Activated naive CD4-positive, alpha-beta T cell treated with anti-CD3 and anti-CD28 coated beads for 36 hours (primary cell): ENCODE results near the gene RSBN1L. TPM values are rescaled to one million over a fixed set of nuclear protein-coding genes. Genes with fewer than 3 reads are reported as not detected.

Experiments used
- CTCF ChIA-PET: fragments of 350-600 bp; sonication (Branson Sonifier 250); formaldehyde crosslinking; loops from one replicate; lab custom pipeline; 2021; ENCODE audit warnings: antibody characterized with exemption; lab: Charles Lee
- DNase-seq: peaks from one replicate; pipeline ENCODE4 v3.0.0-alpha.2; 2020
- H3K27ac Mint-ChIP-seq: one replicate; pipeline ENCODE4 v1.8.0; 2021; ENCODE audit warnings: mild to moderate bottlenecking, mixed read lengths
- H3K27me3 Mint-ChIP-seq: one replicate; pipeline ENCODE4 v1.8.0; 2021; ENCODE audit warnings: low read depth, mixed read lengths
- H3K36me3 Mint-ChIP-seq: one replicate; pipeline ENCODE4 v1.8.0; 2021; ENCODE audit warnings: low read depth, mixed read lengths
- H3K4me1 Mint-ChIP-seq: one replicate; pipeline ENCODE4 v1.8.0; 2021; ENCODE audit warnings: low read depth, mixed read lengths
- H3K4me3 Mint-ChIP-seq: one replicate; pipeline ENCODE4 v1.8.0; 2021; ENCODE audit warnings: mild to moderate bottlenecking, moderate library complexity, mixed read lengths
- H3K9me3 Mint-ChIP-seq: one replicate; pipeline ENCODE4 v1.8.0; 2021; ENCODE audit warnings: mixed read lengths
- intact Hi-C: fragments of 100-400 bp; cut with micrococcal nuclease; formaldehyde crosslinking; loops from one replicate; pipeline ENCODE4 v1.15.1; 2023
- total RNA-seq, 2 experiments: library from RNA; stranded (reverse); gene quantifications; one replicate each; pipeline ENCODE4 v1.2.3, GENCODE V29; 2021

The RSBN1L gene
- total RNA-seq, 2 experiments from 2014 or later = 15.7 to 16.9 TPM

DNA sequence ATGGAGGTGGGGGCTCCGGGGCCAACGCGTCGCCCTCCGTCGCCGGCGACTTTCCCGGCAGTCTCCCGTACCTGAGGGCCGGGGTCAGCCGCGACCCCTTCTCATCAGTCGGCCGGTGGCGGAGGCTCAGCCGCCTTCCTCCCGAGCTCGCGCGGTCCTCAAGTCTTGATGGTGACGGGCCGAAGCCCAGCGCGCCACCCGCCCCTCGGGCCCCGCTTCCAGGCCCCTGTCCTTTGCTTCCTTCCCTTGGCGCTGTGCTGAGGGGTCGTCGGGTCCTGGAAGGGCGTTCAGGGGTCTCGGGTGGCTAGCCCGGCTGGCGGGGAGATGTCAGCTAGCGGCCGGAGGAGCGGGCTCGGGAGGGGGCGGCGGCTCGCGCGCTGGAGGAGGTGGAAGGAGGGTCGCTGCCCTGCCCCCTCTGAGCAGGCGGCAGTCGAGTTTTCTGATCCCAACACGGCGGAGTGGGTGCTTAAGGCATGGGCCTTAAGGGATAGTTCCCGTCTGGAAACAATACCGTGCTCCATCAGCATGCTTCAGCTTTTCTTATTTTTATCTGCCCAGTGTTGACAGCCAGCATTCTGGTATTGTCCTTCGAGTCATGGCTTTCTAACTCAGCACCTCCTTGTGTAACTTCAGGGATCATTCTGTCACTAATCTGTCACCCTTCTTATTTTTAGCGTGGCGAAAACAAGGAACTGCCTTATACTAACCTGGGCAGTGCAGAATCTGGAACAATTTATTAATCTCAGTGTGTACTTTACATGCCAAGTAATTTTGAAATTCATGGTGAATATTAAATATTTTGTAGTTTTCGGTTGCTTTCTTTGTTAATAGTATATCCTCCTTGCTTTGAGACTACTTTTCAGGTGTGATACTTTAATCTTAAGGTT lies 103.1 kb downstream of the RSBN1L start:
- DNase-seq = peak; percentile 16
- no peaks in the 10 kb centered on the region for H3K9me3 Mint-ChIP-seq
- CTCF ChIA-PET = interaction anchor here (0.5 to 1.7 kb wide), 4 partner anchors 60 to 220 kb away, joined by 3 to 7 read pairs (median 6); no protein-coding TSS in a partner anchor
- H3K4me1 Mint-ChIP-seq = peaks cover 72% of the 10 kb centered on the region
- intact Hi-C loops = loop anchor here (2.0 to 5.0 kb wide), 5 partner anchors 103 to 677 kb away; partner anchors contain the start of genes CCDC146 and GSAP
- no peaks in the 10 kb centered on the region for H3K27me3 Mint-ChIP-seq
- H3K27ac Mint-ChIP-seq = peak overlapping the region; percentile 88
- peaks cover 4% of the 10 kb centered on the region for H3K36me3 Mint-ChIP-seq
- H3K4me3 Mint-ChIP-seq = peak overlapping the region; percentile 87

DNA sequence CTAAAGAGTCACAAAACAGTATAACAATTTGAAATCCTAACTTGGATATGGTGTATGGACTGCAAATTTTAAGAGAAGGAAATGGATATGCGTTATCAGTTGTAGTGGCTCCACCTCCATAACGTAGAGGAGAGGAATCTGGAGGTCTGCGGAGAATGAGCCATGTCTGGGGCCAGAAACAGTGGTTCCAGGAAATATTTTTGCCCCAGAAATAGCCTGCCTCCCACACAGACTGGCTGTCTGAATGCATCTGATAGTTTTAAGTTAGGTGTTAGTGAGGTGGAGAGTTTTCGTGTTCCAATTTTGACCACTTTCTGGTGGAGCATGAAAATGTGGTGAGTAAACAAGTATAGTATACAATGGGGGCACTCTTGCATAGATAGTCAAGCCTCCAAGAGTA lies 103.9 kb downstream of the RSBN1L start:
- Mint-ChIP-seq H3K4me3 (peak overlapping the region; percentile 87), H3K27ac (peak overlapping the region; percentile 10), H3K9me3 (no peaks in the 10 kb centered on the region), H3K27me3 (no peaks in the 10 kb centered on the region), H3K36me3 (no peaks in the 10 kb centered on the region), H3K4me1 (peaks cover 73% of the 10 kb centered on the region)
- CTCF ChIA-PET = no interaction called here
- intact Hi-C loops = loop anchor here (1.0 kb wide), 1 partner anchor 534 kb away; no protein-coding TSS in a partner anchor
- no peak for DNase-seq

GRCh38 chr7:77800730-77801129 lies 104.5 kb downstream of the RSBN1L start:
- DNase-seq = no peak
- Mint-ChIP-seq H3K27me3 (no peaks in the 10 kb centered on the region), H3K27ac (no peak overlapping the region), H3K4me1 (peaks cover 74% of the 10 kb centered on the region), H3K36me3 (peaks cover 3% of the 10 kb centered on the region), H3K9me3 (peaks cover 2% of the 10 kb centered on the region), H3K4me3 (no peak overlapping the region)
- CTCF ChIA-PET = no interaction called here
- intact Hi-C loops = loop anchor here (1.0 kb wide), 1 partner anchor 534 kb away; no protein-coding TSS in a partner anchor

DNA sequence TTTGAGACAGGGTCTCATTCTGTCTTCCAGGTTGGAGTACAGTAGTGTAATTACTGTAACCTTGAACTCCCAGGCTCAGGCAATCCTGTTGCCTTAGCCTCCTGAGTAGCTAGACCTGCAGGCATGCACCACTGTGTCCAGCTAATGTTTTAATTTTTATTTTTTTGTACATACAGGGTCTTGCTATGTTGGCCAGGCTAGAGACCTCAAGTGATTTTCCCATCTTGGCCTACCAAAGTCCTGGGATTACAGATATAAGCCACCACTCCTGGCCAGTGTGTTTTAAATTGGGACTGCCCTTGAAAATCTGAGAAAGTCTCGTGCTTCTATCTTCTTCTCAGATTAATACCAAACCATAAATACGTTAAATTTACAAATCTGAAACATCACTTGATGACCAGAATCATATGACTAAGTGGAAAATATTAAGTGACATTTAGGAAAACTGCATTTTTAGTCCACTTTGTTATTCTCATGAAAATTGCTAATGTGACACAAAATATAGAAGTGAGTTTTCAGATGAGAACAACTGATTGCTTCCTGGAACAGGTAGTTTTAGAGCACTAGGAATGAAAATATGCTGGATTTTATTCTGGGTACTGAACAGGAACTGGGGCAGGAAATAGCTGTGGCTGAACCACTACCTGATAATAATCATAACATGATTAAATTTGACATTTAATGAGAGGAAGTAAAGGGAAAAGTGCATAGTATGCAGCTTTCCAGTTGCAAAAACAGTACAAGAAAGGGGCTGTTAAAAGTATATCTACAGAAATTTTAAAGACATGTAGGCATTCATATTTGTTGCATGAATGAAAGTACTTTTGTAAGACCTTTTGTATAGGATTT lies 106.5 kb downstream of the RSBN1L start:
- peaks cover 18% of the 10 kb centered on the region for H3K36me3 Mint-ChIP-seq
- intact Hi-C loops = no loop called here
- peaks cover 20% of the 10 kb centered on the region for H3K9me3 Mint-ChIP-seq

DNA sequence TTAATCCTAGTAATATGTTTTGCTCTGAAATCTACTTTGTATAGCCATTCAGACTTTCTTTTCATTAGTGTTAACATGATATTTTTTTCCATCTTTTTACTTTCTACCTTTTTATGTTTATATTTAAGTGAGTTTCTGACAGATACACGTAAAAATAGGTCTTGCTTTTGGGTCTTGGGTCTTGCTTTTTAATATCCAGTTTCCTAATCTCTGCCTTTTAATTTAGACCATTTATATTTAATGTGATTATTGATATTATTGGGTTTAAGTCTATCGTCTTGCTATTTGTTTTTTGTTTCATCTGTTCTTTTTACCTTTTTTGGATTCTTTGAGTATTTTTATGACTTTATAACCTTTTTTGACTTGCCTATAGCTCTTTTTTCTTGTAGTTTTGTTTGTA lies 110.2 kb downstream of the RSBN1L start:
- DNase-seq = no peak
- Mint-ChIP-seq H3K4me3 (no peak overlapping the region), H3K4me1 (peaks cover 49% of the 10 kb centered on the region), H3K9me3 (peaks cover 28% of the 10 kb centered on the region), H3K36me3 (peaks cover 25% of the 10 kb centered on the region), H3K27me3 (no peaks in the 10 kb centered on the region), H3K27ac (no peak overlapping the region)
- CTCF ChIA-PET = no interaction called here
- intact Hi-C loops = no loop called here

More for the DNA sequence above, 106.5 kb downstream of the RSBN1L start:
- CTCF ChIA-PET = interaction anchor here (2.0 kb wide), 1 partner anchor 151 kb away, joined by 4 read pairs; no protein-coding TSS in a partner anchor
- no peak overlapping the region for H3K27ac Mint-ChIP-seq
- H3K27me3 Mint-ChIP-seq = no peaks in the 10 kb centered on the region
- H3K4me3 Mint-ChIP-seq = no peak overlapping the region
- no peak for DNase-seq
- peaks cover 60% of the 10 kb centered on the region for H3K4me1 Mint-ChIP-seq

DNA sequence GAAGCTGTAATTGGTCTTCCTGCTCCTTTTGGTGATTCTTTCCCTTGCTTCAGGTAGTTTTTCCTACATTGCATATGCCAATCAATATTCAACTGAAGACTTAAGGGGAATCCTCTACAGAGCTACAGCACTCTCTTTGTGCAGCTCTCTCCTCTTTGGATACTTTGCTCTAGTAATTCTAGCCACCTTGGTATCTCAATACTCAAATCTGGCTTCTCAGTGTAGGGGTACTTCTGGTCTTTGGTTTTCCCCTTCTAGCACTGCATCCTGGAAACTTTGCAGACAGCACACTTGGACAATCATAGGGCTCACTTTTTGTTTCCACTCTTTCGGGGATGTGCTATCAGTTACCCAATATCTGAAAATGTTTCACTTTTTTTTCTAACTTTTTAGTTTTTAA lies 112.3 kb downstream of the RSBN1L start:
- Mint-ChIP-seq H3K4me1 (peaks cover 44% of the 10 kb centered on the region), H3K4me3 (no peak overlapping the region), H3K36me3 (peaks cover 25% of the 10 kb centered on the region), H3K27me3 (no peaks in the 10 kb centered on the region), H3K27ac (no peak overlapping the region), H3K9me3 (peaks cover 28% of the 10 kb centered on the region)
- intact Hi-C loops = no loop called here
- CTCF ChIA-PET = no interaction called here
- no peak for DNase-seq

DNA sequence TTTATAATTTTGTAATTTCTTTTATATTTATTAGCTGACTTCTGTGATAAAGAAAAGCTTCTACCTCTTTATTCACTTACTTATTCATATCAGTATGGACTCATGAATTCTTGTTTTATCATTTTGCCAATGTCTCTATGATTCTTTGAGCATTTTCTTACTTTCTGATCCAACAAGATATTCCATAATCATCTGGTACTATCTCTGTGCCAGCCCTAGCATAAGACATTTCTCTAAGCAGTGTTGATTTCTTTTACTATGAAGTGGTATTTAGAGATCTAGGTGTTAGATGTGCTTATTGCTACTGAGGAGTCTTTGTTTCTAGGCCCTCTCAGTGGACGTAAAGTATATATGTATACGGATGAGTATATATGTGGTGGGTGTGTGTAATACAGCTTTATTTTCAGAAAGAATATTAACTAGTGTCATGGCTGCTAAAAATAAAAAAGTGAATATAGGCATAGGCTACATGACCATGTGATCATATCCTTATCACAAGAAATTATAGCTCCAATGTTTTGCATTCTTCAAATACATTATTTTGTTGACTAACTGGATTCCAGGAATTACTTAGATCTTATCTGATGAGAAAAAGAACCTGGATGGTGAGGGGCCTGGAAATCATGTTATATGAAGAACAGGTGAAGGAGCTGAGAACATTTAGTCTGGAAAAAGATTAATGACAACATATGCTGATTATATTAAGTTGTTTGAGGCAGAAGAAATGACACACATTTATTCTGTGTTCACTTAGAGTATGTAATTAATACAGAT lies 115.4 kb downstream of the RSBN1L start:
- peaks cover 34% of the 10 kb centered on the region for H3K4me1 Mint-ChIP-seq
- intact Hi-C loops = no loop called here

GRCh38 chr7:77812290-77812685 lies 116.0 kb downstream of the RSBN1L start:
- no peak for DNase-seq
- Mint-ChIP-seq H3K27ac (no peak overlapping the region), H3K4me3 (no peak overlapping the region), H3K36me3 (peaks cover 26% of the 10 kb centered on the region), H3K27me3 (no peaks in the 10 kb centered on the region), H3K9me3 (peaks cover 22% of the 10 kb centered on the region), H3K4me1 (peaks cover 34% of the 10 kb centered on the region)
- intact Hi-C loops = no loop called here
- CTCF ChIA-PET = interaction anchor here (0.6 to 1.7 kb wide), 3 partner anchors 16 to 154 kb away, joined by 3 to 4 read pairs (median 3); no protein-coding TSS in a partner anchor

More for the DNA sequence above, 115.4 kb downstream of the RSBN1L start:
- DNase-seq = no peak
- CTCF ChIA-PET = interaction anchor here (1.3 to 1.7 kb wide), 2 partner anchors 16 to 154 kb away, joined by 3 read pairs; no protein-coding TSS in a partner anchor
- Mint-ChIP-seq H3K36me3 (peaks cover 24% of the 10 kb centered on the region), H3K9me3 (peaks cover 20% of the 10 kb centered on the region), H3K27ac (no peak overlapping the region), H3K4me3 (no peak overlapping the region), H3K27me3 (no peaks in the 10 kb centered on the region)

GRCh38 chr7:77813180-77813579 lies 116.9 kb downstream of the RSBN1L start:
- Mint-ChIP-seq H3K4me3 (no peak overlapping the region), H3K4me1 (peaks cover 30% of the 10 kb centered on the region), H3K9me3 (peaks cover 19% of the 10 kb centered on the region), H3K36me3 (peaks cover 27% of the 10 kb centered on the region), H3K27me3 (no peaks in the 10 kb centered on the region), H3K27ac (no peak overlapping the region)
- no peak for DNase-seq
- CTCF ChIA-PET = no interaction called here
- intact Hi-C loops = no loop called here

- H3K27ac Mint-ChIP-seq = no peak overlapping the region
- peaks cover 62% of the 10 kb centered on the region for H3K9me3 Mint-ChIP-seq
Measured at GRCh38 chr7:77819021-77819420, 122.8 kb downstream of the RSBN1L start.

GRCh38 chr7:77820967-77821366 lies 124.7 kb downstream of the RSBN1L start:
- Mint-ChIP-seq H3K27me3 (no peaks in the 10 kb centered on the region), H3K36me3 (peaks cover 71% of the 10 kb centered on the region), H3K4me3 (no peak overlapping the region), H3K27ac (no peak overlapping the region), H3K4me1 (peaks cover 14% of the 10 kb centered on the region), H3K9me3 (peaks cover 67% of the 10 kb centered on the region)
- CTCF ChIA-PET = no interaction called here
- intact Hi-C loops = no loop called here
- DNase-seq = no peak

More at GRCh38 chr7:77819021-77819420, 122.8 kb downstream of the RSBN1L start:
- peaks cover 20% of the 10 kb centered on the region for H3K4me1 Mint-ChIP-seq
- peaks cover 69% of the 10 kb centered on the region for H3K36me3 Mint-ChIP-seq
- no peaks in the 10 kb centered on the region for H3K27me3 Mint-ChIP-seq
- H3K4me3 Mint-ChIP-seq = no peak overlapping the region
- CTCF ChIA-PET = no interaction called here
- intact Hi-C loops = loop anchor here (2.0 kb wide), 1 partner anchor 14 kb away; no protein-coding TSS in a partner anchor
- DNase-seq = no peak
